ENCODE data around the gene NCKAP1. TPM values are rescaled to one million over a fixed set of nuclear protein-coding genes. Genes with fewer than 3 reads are reported as not detected.

The NCKAP1 gene
- total and polyA plus RNA-seq, 2 of the 4 experiments (the other 2 are of a cell fraction): 91.1 to 160 TPM

- H3K9me1 ChIP-seq (ENCODE audit: insufficient read depth, low read length): 0 out of 2 replicates have a peak, but pooled peaks cover 4% of the 10 kb centered on the region
- H4K91ac ChIP-seq (ENCODE audit: insufficient read depth, low read depth, low read length): no peak overlapping the region
- H4K20me1 ChIP-seq (ENCODE audit: insufficient read depth, low read length): peaks cover 51% of the 10 kb centered on the region
- dilution Hi-C loops (cut with HindIII; ENCODE audit: low sequenced_read_pairs, unreplicated experiment) (no loop called here), intact Hi-C loops (cut with micrococcal nuclease) (loop anchor here (5.0 to 10.0 kb wide), 2 partner anchors 86 to 441 kb away; partner anchors contain the start of gene NUP35), in situ Hi-C loops (cut with MboI; ENCODE audit: low sequenced_read_pairs) (no loop called here)
- H2AK9ac ChIP-seq (replicated peaks; ENCODE audit: low read depth, low read length, poor library complexity): no peak overlapping the region
- H3K9ac ChIP-seq (ENCODE audit: low read depth, low read length): peak overlapping the region; percentile 57; the same call in 1 of the 2 replicates
- peak overlapping the region; percentile 59 for H2BK5ac ChIP-seq (ENCODE audit: low read depth, low read length, poor library complexity, severe bottlenecking)
- H4K8ac ChIP-seq (ENCODE audit: low read depth in 2 of 2, low read length in 2 of 2): no peak overlapping the region
- H3K4me3 ChIP-seq (ENCODE audit: insufficient read depth, low read depth, low read length): peak overlapping the region; percentile 97
- H3K56ac ChIP-seq (ENCODE audit: extremely low read depth, insufficient read depth, low read length): no peak overlapping the region
- CTCF ChIA-PET: no interaction called here
- H2BK20ac ChIP-seq (ENCODE audit: low read depth, low read length): no peak overlapping the region
- no peaks in the 10 kb centered on the region for H3K27me3 ChIP-seq (ENCODE audit: control insufficient read depth, insufficient read depth, low read length)
- no peak overlapping the region for H3K4ac ChIP-seq (ENCODE audit: low read depth, low read length)
- H3K4me1 ChIP-seq (ENCODE audit: control insufficient read depth, insufficient read depth, low read length): peaks cover 5% of the 10 kb centered on the region
- POLR2A ChIA-PET (ENCODE audit: unreplicated experiment): no interaction called here
- H3K18ac ChIP-seq (ENCODE audit: low read depth, low read length): no peak overlapping the region
- no peak overlapping the region for H2AK5ac ChIP-seq (ENCODE audit: low read depth, low read length)
- peaks cover 0 to 10% of the 10 kb centered on the region in 2 experiments; a peak in 2 of 4 replicates for H3K79me1 ChIP-seq (ENCODE audit: low read depth in 1 of 2, low read length in 2 of 2)
- peak overlapping the region; percentile 74; the same call in 1 of the 2 replicates for H3K23ac ChIP-seq (ENCODE audit: low read depth, low read length)
- H2BK120ac ChIP-seq (ENCODE audit: low read depth, low read length): no peak overlapping the region
- no peak overlapping the region for H2AFZ ChIP-seq (replicated peaks; ENCODE audit: low read length, poor library complexity)
- peak overlapping the region; percentile 96 for H3K4me2 ChIP-seq (ENCODE audit: low read depth, low read length)
- DNase-seq (no peak), ATAC-seq (ENCODE audit: low read depth) (no peak)
- no peak overlapping the region for H4K5ac ChIP-seq (ENCODE audit: low read depth, low read length)
- no CpG with 5 or more reads among the region's 2 CpGs for WGBS, 2 experiments (ENCODE audit: extremely low coverage in 2 of 2, insufficient read length in 1 of 2)
- TSS peak; percentile 19 for BruUV-seq (replicated peaks)
- no peak overlapping the region for H2BK15ac ChIP-seq (ENCODE audit: low read depth, low read length)
- H3K9me3 ChIP-seq (ENCODE audit: control insufficient read depth, insufficient read depth, low read length): no peaks in the 10 kb centered on the region
- H3K14ac ChIP-seq (replicated peaks; ENCODE audit: low read depth, low read length): peak overlapping the region; percentile 68; the same call in 1 of the 2 replicates
- H3K27ac ChIP-seq (ENCODE audit: insufficient read depth, low read length): no peak overlapping the region
- TF ChIP-seq RCOR1 (IDR thresholded peaks at IDR 0.05; ENCODE audit: insufficient replicate concordance, low read length) (no peak), FOS (IDR thresholded peaks at IDR 0.05; ENCODE audit: low read depth, low read length) (no peak), NFE2L2 (IDR thresholded peaks at IDR 0.05; ENCODE audit: low read depth, low read length) (no peak), MAZ (IDR thresholded peaks at IDR 0.05; ENCODE audit: borderline replicate concordance, low read depth, low read length) (no peak), USF2 (IDR thresholded peaks at IDR 0.05; ENCODE audit: low read depth, low read length) (no peak)
- no peaks in the 10 kb centered on the region for H3K36me3 ChIP-seq (ENCODE audit: control insufficient read depth, insufficient read depth, low read length)
These were observed 2.1 kb downstream of the NCKAP1 start for GRCh38 chr2:183035954-183036669.
